HG02970 (cell line): ENCODE data around the gene SNRNP27.
"Not testable (repeated sequence)": the region's sequence is repeated elsewhere in the genome, so short reads cannot be mapped to it uniquely, and the experiment has no call there.

ENCODE experiments used
- ATAC-seq: cut with Tn5 transposase; IDR thresholded peaks from one replicate; pipeline ENCODE4 v1.9.1; 2021; ENCODE audit warnings: mild to moderate bottlenecking, moderate library complexity, moderate number of reproducible peaks; ENCODE audit not compliant: unreplicated experiment, low FRiP score

SNRNP27 gene

GRCh38 chr2:69945441-69945840 lies 51.7 kb downstream of the SNRNP27 start:
- no peak for ATAC-seq

DNA sequence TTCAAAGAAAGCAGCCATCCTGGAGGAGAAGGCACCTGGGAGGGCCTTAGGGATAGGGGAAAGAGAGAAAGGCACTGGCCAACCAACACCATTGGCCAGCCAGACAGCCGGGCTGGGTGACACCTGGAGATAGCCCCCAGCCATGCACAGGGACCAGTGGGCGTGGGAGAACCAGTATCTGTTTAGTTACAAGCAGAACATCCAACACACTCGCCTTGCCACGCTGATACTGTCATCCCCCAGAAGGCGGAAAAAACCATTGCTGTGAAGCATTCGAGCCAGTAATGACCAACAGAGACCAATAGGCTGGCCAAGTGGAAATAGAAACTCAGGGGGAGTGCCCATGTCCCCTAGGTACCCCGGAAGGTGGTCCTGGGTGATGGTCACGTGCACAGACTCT lies 52.2 kb downstream of the SNRNP27 start:
- ATAC-seq: no peak

DNA sequence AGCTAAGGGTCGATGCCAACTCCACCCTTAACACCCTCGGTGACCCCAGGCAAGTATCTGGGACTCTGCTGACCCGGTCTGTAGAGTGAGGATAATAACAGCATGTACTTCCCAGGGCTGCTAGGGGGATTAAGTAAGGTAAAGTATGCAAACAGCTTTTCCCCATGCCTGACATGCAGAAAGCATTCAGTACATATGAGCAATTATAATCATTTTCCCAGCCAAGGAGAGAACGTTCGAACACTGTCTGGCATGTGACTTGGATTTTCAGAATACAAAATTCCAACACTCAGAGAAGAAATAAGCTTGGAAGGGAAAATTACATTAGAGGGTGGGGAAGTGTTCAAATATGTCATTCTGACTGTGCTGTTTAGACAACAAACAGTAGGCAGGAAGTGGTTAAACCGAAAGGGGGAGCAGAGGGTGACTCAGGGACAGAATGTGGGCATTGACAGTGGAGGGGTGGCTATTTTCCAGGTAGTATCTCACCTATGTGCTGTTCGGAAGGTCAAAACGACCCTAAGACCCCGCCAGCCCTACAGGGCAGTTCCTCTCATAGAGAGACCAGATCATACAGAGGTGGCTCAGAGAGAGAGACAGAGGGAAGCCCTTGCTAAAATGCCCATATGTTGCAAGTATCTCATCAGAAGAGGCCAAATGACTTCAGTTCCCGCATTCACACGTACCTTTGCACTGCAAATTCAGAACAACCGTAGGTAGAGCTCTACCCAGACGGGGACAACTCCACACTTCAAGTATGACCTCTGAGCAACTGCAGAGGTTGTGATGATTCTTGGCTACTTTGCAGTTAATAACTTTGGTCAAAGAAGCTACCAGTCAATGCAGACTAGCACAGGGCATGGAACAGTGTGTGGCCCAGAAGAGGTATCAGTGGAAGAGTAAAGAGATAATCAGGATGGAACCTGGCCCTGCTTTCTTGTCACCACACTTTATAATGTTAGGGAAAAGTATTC lies 52.9 kb downstream of the SNRNP27 start:
- ATAC-seq: no peak

- ATAC-seq: no peak
Observed at GRCh38 chr2:69947325-69947931, 53.7 kb downstream of the SNRNP27 start.

GRCh38 chr2:69948032-69948962 lies 54.5 kb downstream of the SNRNP27 start:
- ATAC-seq: no peak

- no peak for ATAC-seq
Observed at GRCh38 chr2:69948963-69949645, 55.3 kb downstream of the SNRNP27 start.

DNA sequence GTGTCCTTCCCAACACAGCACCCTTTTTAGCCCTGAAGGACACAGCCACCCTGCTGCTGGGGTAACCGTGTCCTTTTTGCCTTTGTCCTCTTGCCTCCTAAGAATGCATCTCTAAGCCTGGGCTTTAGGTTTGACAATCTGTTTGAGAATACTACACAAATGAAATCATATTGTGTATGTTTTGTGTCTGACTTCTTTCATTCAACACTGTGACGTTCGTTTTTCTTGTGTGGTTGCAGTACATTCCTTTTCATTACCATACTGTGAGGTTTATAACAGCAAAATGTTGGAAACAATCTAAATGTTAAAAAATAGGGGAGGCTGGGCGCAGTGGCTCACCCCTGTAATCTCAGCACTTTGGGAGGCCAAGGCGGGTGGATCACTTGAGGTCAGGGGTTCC lies 56.5 kb downstream of the SNRNP27 start:
- ATAC-seq: no peak

DNA sequence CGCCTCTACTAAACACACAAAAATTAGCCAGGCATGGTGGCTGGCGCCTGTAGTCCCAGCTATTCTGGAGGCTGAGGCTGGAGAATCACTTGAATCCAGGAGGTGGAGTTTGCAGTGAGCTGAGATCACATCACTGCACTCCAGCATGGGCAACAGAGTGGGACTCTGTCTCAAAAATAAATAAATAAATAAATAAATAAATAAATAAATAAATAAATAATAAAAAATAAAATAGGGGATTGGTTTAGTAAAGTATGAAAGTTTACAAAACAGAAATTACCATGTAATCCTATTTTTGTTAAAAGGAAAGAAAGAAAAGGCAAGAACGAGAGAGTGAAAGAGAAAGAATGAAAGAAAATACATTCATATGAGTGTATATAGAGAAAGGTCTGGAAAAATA lies 56.9 kb downstream of the SNRNP27 start:
- not testable (repeated sequence) for ATAC-seq

- ATAC-seq: no peak
Observed at GRCh38 chr2:69952336-69953115, 58.8 kb downstream of the SNRNP27 start.

- no peak for ATAC-seq
Observed at GRCh38 chr2:69954084-69954483, 60.3 kb downstream of the SNRNP27 start.
